IMR-90 (cell line): Measurements from ENCODE around the gene PRPS1. TPM values are rescaled to one million over a fixed set of nuclear protein-coding genes. Genes with fewer than 3 reads are reported as not detected.

Source experiments
- ATAC-seq: fragments of 200-7000 bp; cut with Tn5 transposase; 2 replicates; pipeline ENCODE4 v1.9.1; 2020; ENCODE audit warnings: low read depth, mild to moderate bottlenecking, moderate library complexity
- BruUV-seq: library from RNA; stranded (reverse); fragments of 400-500 nt; replicated peaks from 2 replicates; lab custom pipeline; 2021; lab: Mats Ljungman, UMichigan
- CTCF ChIA-PET: fragments of 300-600 bp; formaldehyde crosslinking; extraction: SDS; loops from one replicate; lab custom pipeline; 2021; ENCODE audit warnings: antibody characterized with exemption; lab: Yijun Ruan, JAX
- POLR2A ChIA-PET: fragments of 300-600 bp; sonication (Branson Sonifier 250); formaldehyde crosslinking; loops from one replicate; lab custom pipeline; 2022; ENCODE audit warnings: antibody characterized with exemption; ENCODE audit not compliant: unreplicated experiment; lab: Charles Lee
- DNase-seq: peaks from one replicate; pipeline ENCODE4 v3.0.0; 2013
- H2AFZ ChIP-seq: replicated peaks from 2 replicates; pipeline ENCODE3; 2013; ENCODE audit warnings: low read length, mild to moderate bottlenecking; ENCODE audit not compliant: poor library complexity
- H2AK5ac ChIP-seq: 2 replicates; pipeline ENCODE4 v1.6.1; 2013; ENCODE audit warnings: low read depth, low read length, inconsistent platforms
- H2AK9ac ChIP-seq: replicated peaks from 2 replicates; pipeline ENCODE3; 2013; ENCODE audit warnings: mild to moderate bottlenecking, low read depth, low read length, moderate library complexity; ENCODE audit not compliant: poor library complexity
- H2BK120ac ChIP-seq: 2 replicates; pipeline ENCODE4 v1.6.1; 2013; ENCODE audit warnings: low read depth, low read length, inconsistent platforms
- H2BK15ac ChIP-seq: 3 replicates; pipeline ENCODE4 v1.6.1; 2013; ENCODE audit warnings: low read depth, low read length, inconsistent platforms
- H2BK20ac ChIP-seq: 2 replicates; pipeline ENCODE4 v1.6.1; 2013; ENCODE audit warnings: low read depth, mild to moderate bottlenecking, inconsistent platforms, low read length, moderate library complexity
- H2BK5ac ChIP-seq: 2 replicates; pipeline ENCODE4 v1.6.1; 2013; ENCODE audit warnings: mild to moderate bottlenecking, low read depth, low read length, inconsistent platforms; ENCODE audit not compliant: poor library complexity, severe bottlenecking
- H3K14ac ChIP-seq: replicated peaks from 2 replicates; pipeline ENCODE4 v1.6.1; 2013; ENCODE audit warnings: low read depth, low read length, inconsistent platforms
- H3K18ac ChIP-seq: 2 replicates; pipeline ENCODE4 v1.6.1; 2013; ENCODE audit warnings: low read depth, low read length, control low read depth
- H3K23ac ChIP-seq: 2 replicates; pipeline ENCODE4 v1.6.1; 2013; ENCODE audit warnings: low read depth, low read length, inconsistent platforms
- H3K27ac ChIP-seq: 2 replicates; pipeline ENCODE4 v1.5.1; 2013; ENCODE audit warnings: mild to moderate bottlenecking, control low read depth, low read length; ENCODE audit not compliant: insufficient read depth
- H3K27me3 ChIP-seq: 2 replicates; pipeline ENCODE4 v1.6.1; 2013; ENCODE audit warnings: low read length; ENCODE audit not compliant: control insufficient read depth, insufficient read depth
- H3K36me3 ChIP-seq: 2 replicates; pipeline ENCODE4 v1.6.1; 2013; ENCODE audit warnings: low read length, mixed read lengths; ENCODE audit not compliant: control insufficient read depth, insufficient read depth
- H3K4ac ChIP-seq: 2 replicates; pipeline ENCODE4 v1.6.1; 2013; ENCODE audit warnings: low read depth, low read length, inconsistent platforms
- H3K4me1 ChIP-seq: 2 replicates; pipeline ENCODE4 v1.6.1; 2013; ENCODE audit warnings: low read length, mixed read lengths; ENCODE audit not compliant: control insufficient read depth, insufficient read depth
- H3K4me2 ChIP-seq: 2 replicates; pipeline ENCODE4 v1.6.1; 2013; ENCODE audit warnings: low read depth, mild to moderate bottlenecking, control low read depth, low read length, moderate library complexity
- H3K4me3 ChIP-seq: 2 replicates; pipeline ENCODE4 v1.5.1; 2013; ENCODE audit warnings: low read depth, mild to moderate bottlenecking, control low read depth, low read length, moderate library complexity; ENCODE audit not compliant: insufficient read depth
- H3K56ac ChIP-seq: 2 replicates; pipeline ENCODE4 v1.6.1; 2013; ENCODE audit warnings: low read length, inconsistent platforms; ENCODE audit not compliant: insufficient read depth; ENCODE audit errors: extremely low read depth
- H3K79me1 ChIP-seq, 2 experiments: 2 replicates each; pipeline ENCODE4 v1.6.1; 2013; ENCODE audit warnings: low read length in 2 of 2, inconsistent platforms in 1 of 2, low read depth in 1 of 2
- H3K9ac ChIP-seq: 2 replicates; pipeline ENCODE4 v1.6.1; 2013; ENCODE audit warnings: low read depth, low read length, control low read depth
- H3K9me1 ChIP-seq: 2 replicates; pipeline ENCODE4 v1.6.1; 2013; ENCODE audit warnings: low read length, inconsistent platforms; ENCODE audit not compliant: insufficient read depth
- H3K9me3 ChIP-seq: 2 replicates; pipeline ENCODE4 v1.6.1; 2013; ENCODE audit warnings: low read length; ENCODE audit not compliant: control insufficient read depth, insufficient read depth
- H4K20me1 ChIP-seq: 2 replicates; pipeline ENCODE4 v1.6.1; 2013; ENCODE audit warnings: low read length, inconsistent platforms; ENCODE audit not compliant: insufficient read depth
- H4K5ac ChIP-seq: 2 replicates; pipeline ENCODE4 v1.6.1; 2013; ENCODE audit warnings: mild to moderate bottlenecking, low read depth, low read length, control low read depth
- H4K8ac ChIP-seq, 2 experiments: 2 replicates each; pipeline ENCODE4 v1.6.1; 2013; ENCODE audit warnings: low read depth in 2 of 2, low read length in 2 of 2, control low read depth in 1 of 2, inconsistent platforms in 1 of 2
- H4K91ac ChIP-seq: 2 replicates; pipeline ENCODE4 v1.6.1; 2013; ENCODE audit warnings: low read depth, low read length, inconsistent platforms; ENCODE audit not compliant: insufficient read depth
- BHLHE40 ChIP-seq: fragments of 150-350 bp; IDR thresholded peaks from 2 replicates; pipeline ENCODE4 v1.6.1; 2016; ENCODE audit warnings: mild to moderate bottlenecking, low read depth, low read length
- CHD1 ChIP-seq: IDR thresholded peaks from 2 replicates; pipeline ENCODE4 v1.6.1; 2012; ENCODE audit warnings: low read depth, low read length, improper control_type of control experiment
- CTCF ChIP-seq: conservative IDR thresholded peaks from 2 replicates; pipeline ENCODE4 v1.5.1; 2012; ENCODE audit warnings: mild to moderate bottlenecking, low read depth, low read length, improper control_type of control experiment
- ELK1 ChIP-seq: fragments of 150-350 bp; IDR thresholded peaks from 2 replicates; pipeline ENCODE4 v1.6.1; 2016; ENCODE audit warnings: low read depth, mild to moderate bottlenecking, low read length, moderate library complexity, borderline replicate concordance
- FOS ChIP-seq: fragments of 150-350 bp; IDR thresholded peaks from 2 replicates; pipeline ENCODE4 v1.6.1; 2016; ENCODE audit warnings: low read depth, low read length
- MAFK ChIP-seq: IDR thresholded peaks from 2 replicates; pipeline ENCODE4 v1.6.1; 2012; ENCODE audit warnings: low read depth, low read length, improper control_type of control experiment
- MXI1 ChIP-seq: IDR thresholded peaks from 2 replicates; pipeline ENCODE4 v1.6.1; 2012; ENCODE audit warnings: low read depth, mild to moderate bottlenecking, low read length, moderate library complexity, borderline replicate concordance
- NFE2L2 ChIP-seq: fragments of 150-350 bp; IDR thresholded peaks from 2 replicates; pipeline ENCODE4 v1.6.1; 2016; ENCODE audit warnings: low read depth, mild to moderate bottlenecking, low read length
- POLR2A ChIP-seq: IDR thresholded peaks from 2 replicates; pipeline ENCODE4 v1.6.1; 2012; ENCODE audit warnings: mild to moderate bottlenecking, low read depth, low read length
- RAD21 ChIP-seq: IDR thresholded peaks from 2 replicates; pipeline ENCODE4 v1.6.1; 2012; ENCODE audit warnings: low read length, improper control_type of control experiment
- RCOR1 ChIP-seq: IDR thresholded peaks from 2 replicates; pipeline ENCODE4 v1.6.1; 2012; ENCODE audit warnings: mild to moderate bottlenecking, low read length, improper control_type of control experiment; ENCODE audit not compliant: insufficient replicate concordance
- RFX5 ChIP-seq: IDR thresholded peaks from 2 replicates; pipeline ENCODE4 v1.8.0; 2012; ENCODE audit warnings: low read depth, mild to moderate bottlenecking, low read length, moderate library complexity
- SMC3 ChIP-seq: fragments of 150-350 bp; IDR thresholded peaks from 2 replicates; pipeline ENCODE4 v1.6.1; 2016; ENCODE audit warnings: low read depth, mild to moderate bottlenecking, antibody characterized with exemption, low read length, moderate library complexity
- USF2 ChIP-seq: fragments of 150-350 bp; IDR thresholded peaks from 2 replicates; pipeline ENCODE4 v1.6.1; 2017; ENCODE audit warnings: mild to moderate bottlenecking, antibody characterized with exemption, low read length, low read depth
- WGBS, 2 experiments: methylation state at CpG; one replicate each; pipeline versions ENCODE4 v1.1.5 to v1.1.7; 2013; ENCODE audit warnings: missing lambda C conversion rate in 2 of 2; ENCODE audit not compliant: insufficient read length in 1 of 2; ENCODE audit errors: extremely low coverage in 2 of 2; 5-methylcytosine and 5-hydroxymethylcytosine counted together
- dilution Hi-C: fragments of 300-500 bp; cut with HindIII; formaldehyde crosslinking; loops from one replicate; pipeline ENCODE4 v1.14.3; 2018; ENCODE audit warnings: low sequenced_read_pairs; ENCODE audit not compliant: unreplicated experiment
- in situ Hi-C: fragments of 300-500 bp; cut with MboI; formaldehyde crosslinking; loops from 3 replicates; pipeline ENCODE4 v1.14.3; 2019; ENCODE audit warnings: low sequenced_read_pairs, inconsistent platforms, mixed read lengths
- intact Hi-C: fragments of 100-400 bp; cut with micrococcal nuclease; formaldehyde crosslinking; loops from 2 replicates; pipeline ENCODE4 v1.10.0; 2022
- polyA plus RNA-seq, 3 experiments: library from polyadenylated mRNA; depleted of rRNA; stranded (reverse); fragments of >200 nt; gene quantifications; 2 replicates each; pipeline ENCODE4 v1.2.3, GENCODE V29; 2012; ENCODE audit warnings: low replicate concordance in 1 of 3
- total RNA-seq: library from RNA; depleted of rRNA; stranded (reverse); fragments of >200 nt; gene quantifications from 2 replicates; pipeline ENCODE4 v1.2.3, GENCODE V29; 2012

Gene PRPS1
- total and polyA plus RNA-seq, 2 of the 4 experiments (the other 2 are of a cell fraction): 118 to 137 TPM

- no peak overlapping the region for H2BK20ac ChIP-seq
- H3K4me2 ChIP-seq: no peak overlapping the region
- H3K23ac ChIP-seq: no peak overlapping the region
- no peak overlapping the region for H2BK5ac ChIP-seq
- H2BK15ac ChIP-seq: no peak overlapping the region
- intact Hi-C loops: loop anchor here (10.0 kb wide), 1 partner anchor 775 kb away; no protein-coding TSS in a partner anchor
- BruUV-seq: no TSS peak
- ATAC-seq (no peak), DNase-seq (no peak)
- no peaks in the 10 kb centered on the region for H3K9me1 ChIP-seq
- TF ChIP-seq USF2 (no peak), CHD1 (no peak), NFE2L2 (no peak), RAD21 (no peak), MXI1 (no peak), SMC3 (no peak), ELK1 (no peak), POLR2A (no peak), FOS (no peak), BHLHE40 (no peak), RFX5 (no peak), MAFK (no peak), CTCF (no peak), RCOR1 (no peak)
- 79% methylated on average over 2 of the region's 5 CpGs; no CpG with 5 or more reads in 1 of the 2 experiments for WGBS, 2 experiments
- ChIA-PET POLR2A (no interaction called here), CTCF (interaction anchor here (1.4 kb wide), 1 partner anchor 107 kb away, joined by 3 read pairs; the partner anchor contains the start of gene NCBP2L)
- H2AFZ ChIP-seq: no peak overlapping the region
- H3K9ac ChIP-seq: no peak overlapping the region
- H3K36me3 ChIP-seq: no peaks in the 10 kb centered on the region
- no peak overlapping the region for H3K14ac ChIP-seq
- no peak overlapping the region for H4K8ac ChIP-seq
- no peak overlapping the region for H4K91ac ChIP-seq
- no peaks in the 10 kb centered on the region for H3K79me1 ChIP-seq
- no peak overlapping the region for H2AK9ac ChIP-seq
- H3K56ac ChIP-seq: no peak overlapping the region
- dilution Hi-C loops: no loop called here
- H3K9me3 ChIP-seq: no peaks in the 10 kb centered on the region
- no peak overlapping the region for H4K5ac ChIP-seq
- H2BK120ac ChIP-seq: no peak overlapping the region
- H3K27ac ChIP-seq: no peak overlapping the region
- H2AK5ac ChIP-seq: no peak overlapping the region
- H3K4me1 ChIP-seq: 0 out of 2 replicates have a peak, but pooled peaks cover 1% of the 10 kb centered on the region
- in situ Hi-C loops: loop anchor here (10.0 kb wide), 1 partner anchor 405 kb away; no protein-coding TSS in a partner anchor
- H3K4ac ChIP-seq: no peak overlapping the region
- no peak overlapping the region for H3K18ac ChIP-seq
- peaks cover 13% of the 10 kb centered on the region for H3K27me3 ChIP-seq
- no peak overlapping the region for H3K4me3 ChIP-seq
- no peaks in the 10 kb centered on the region for H4K20me1 ChIP-seq
Measured at GRCh38 chrX:107669885-107670628, 41.7 kb downstream of the PRPS1 start.
